Neural progenitor cell (in vitro differentiated cells): ENCODE measurements around the gene GLTP.

Experiments
- CTCF ChIP-seq: fragments of 200-600 bp; sonication (generic); IDR thresholded peaks from 2 replicates; pipeline ENCODE4 v1.5.1; 2017; ENCODE audit warnings: antibody characterized with exemption, mild to moderate bottlenecking
- EZH2 ChIP-seq: fragments of 200-600 bp; sonication (generic); IDR thresholded peaks from 2 replicates; pipeline ENCODE4 v1.6.1; 2017; ENCODE audit warnings: antibody characterized with exemption, mild to moderate bottlenecking, moderate library complexity

- TF ChIP-seq CTCF (no peak), EZH2 (no peak)
These were observed 18.5 kb downstream of the GLTP start for GRCh38 chr12:109861689-109862314.
